Liver (tissue), 9 donors: ENCODE data around the gene TMEM263. TPM values are rescaled to one million over a fixed set of nuclear protein-coding genes. Genes with fewer than 3 reads are reported as not detected.

ENCODE experiments used
- DNase-seq: peaks from one replicate; pipeline ENCODE4 v3.0.0-alpha.2; 2017; ENCODE audit warnings: low spot score
- H3K27ac ChIP-seq, 2 donors: one replicate each; pipeline ENCODE4 v1.7.0; 2013; ENCODE audit warnings: inconsistent platforms in 2 of 2, low read length in 2 of 2, control low read depth in 1 of 2, low read depth in 1 of 2, mild to moderate bottlenecking in 1 of 2
- H3K27me3 ChIP-seq, 4 donors: one replicate each; pipeline versions ENCODE4 v1.6.1 to v1.7.0; 2013; ENCODE audit warnings: low read length in 3 of 4, inconsistent platforms in 1 of 4, mild to moderate bottlenecking in 1 of 4, moderate library complexity in 1 of 4; ENCODE audit not compliant: control insufficient read depth in 4 of 4, insufficient read depth in 4 of 4
- H3K36me3 ChIP-seq, 4 donors: one replicate each; pipeline versions ENCODE4 v1.6.1 to v1.7.0; 2013; ENCODE audit warnings: low read length in 3 of 4, mild to moderate bottlenecking in 3 of 4, low read depth in 1 of 4, moderate library complexity in 1 of 4; ENCODE audit not compliant: control insufficient read depth in 4 of 4, insufficient read depth in 3 of 4
- H3K4me1 ChIP-seq, 4 donors: one replicate each; pipeline versions ENCODE4 v1.6.1 to v1.7.0; 2013; ENCODE audit warnings: low read length in 3 of 4, mild to moderate bottlenecking in 3 of 4, moderate library complexity in 1 of 4; ENCODE audit not compliant: control insufficient read depth in 4 of 4, insufficient read depth in 4 of 4
- H3K4me3 ChIP-seq, 3 donors: one replicate each; pipeline versions ENCODE4 v1.6.1 to v1.7.0; 2013; ENCODE audit warnings: low read length in 3 of 3, control low read depth in 1 of 3, low read depth in 1 of 3, mild to moderate bottlenecking in 1 of 3
- H3K9ac ChIP-seq, 2 donors: one replicate each; pipeline ENCODE4 v1.7.0; 2013; ENCODE audit warnings: low read length in 2 of 2, mild to moderate bottlenecking in 2 of 2, moderate library complexity in 2 of 2, control low read depth in 1 of 2, low read depth in 1 of 2
- H3K9me3 ChIP-seq, 4 donors: one replicate each; pipeline versions ENCODE4 v1.6.1 to v1.7.0; 2013; ENCODE audit warnings: low read length in 3 of 4; ENCODE audit not compliant: control insufficient read depth in 4 of 4
- ATF3 ChIP-seq: IDR thresholded peaks from 2 replicates; pipeline ENCODE4 v1.6.1; 2016; ENCODE audit warnings: antibody characterized with exemption
- CTCF ChIP-seq: fragments of 150-350 bp; IDR thresholded peaks from 2 replicates; pipeline ENCODE4 v1.5.1; 2017; ENCODE audit warnings: improper control_type of control experiment, low read depth, low read length; ENCODE audit not compliant: missing input control
- EGR1 ChIP-seq, 2 donors: IDR thresholded peaks; 2 replicates each; pipeline ENCODE4 v1.6.1; 2016 to 2018; ENCODE audit warnings: antibody characterized with exemption in 2 of 2, low read depth in 2 of 2
- FOXA1 ChIP-seq: IDR thresholded peaks from 2 replicates; pipeline ENCODE4 v1.6.1; 2016; ENCODE audit warnings: antibody characterized with exemption
- HNF4A ChIP-seq, 2 donors: conservative IDR thresholded peaks; 2 replicates each; pipeline ENCODE4 v1.6.1; 2016; ENCODE audit warnings: antibody characterized with exemption in 2 of 2, mild to moderate bottlenecking in 2 of 2
- HNF4G ChIP-seq: IDR thresholded peaks from 2 replicates; pipeline ENCODE4 v1.6.1; 2016; ENCODE audit warnings: antibody characterized with exemption
- JUND ChIP-seq, 2 donors: IDR thresholded peaks; 2 replicates each; pipeline ENCODE4 v1.6.1; 2016; ENCODE audit warnings: antibody characterized with exemption in 2 of 2
- MAX ChIP-seq: IDR thresholded peaks from 2 replicates; pipeline ENCODE4 v1.6.1; 2016; ENCODE audit warnings: antibody characterized with exemption
- RAD21 ChIP-seq, 2 donors: IDR thresholded peaks; 2 replicates each; pipeline ENCODE4 v1.6.1; 2016; ENCODE audit warnings: antibody characterized with exemption in 2 of 2, mild to moderate bottlenecking in 2 of 2
- REST ChIP-seq: IDR thresholded peaks from 2 replicates; pipeline ENCODE4 v1.6.1; 2016; ENCODE audit warnings: antibody characterized with exemption, mild to moderate bottlenecking
- RXRA ChIP-seq, 2 donors: IDR thresholded peaks; 2 replicates each; pipeline ENCODE4 v1.6.1; 2017 to 2018; ENCODE audit warnings: antibody characterized with exemption in 2 of 2, mild to moderate bottlenecking in 1 of 2
- TAF1 ChIP-seq: conservative IDR thresholded peaks from 2 replicates; pipeline ENCODE4 v1.6.1; 2016; ENCODE audit warnings: antibody characterized with exemption, mild to moderate bottlenecking
- YY1 ChIP-seq: IDR thresholded peaks from 2 replicates; pipeline ENCODE4 v1.6.1; 2016; ENCODE audit warnings: antibody characterized with exemption, mild to moderate bottlenecking
- ZBTB33 ChIP-seq: IDR thresholded peaks from 2 replicates; pipeline ENCODE4 v1.6.1; 2016; ENCODE audit warnings: antibody characterized with exemption
- WGBS: extraction: QIAGEN DNeasy Blood & Tissue Kit; methylation state at CpG from one replicate; pipeline ENCODE4 v1.1.7; 2013; 5-methylcytosine and 5-hydroxymethylcytosine counted together
- polyA plus RNA-seq, 2 donors: library from polyadenylated mRNA; stranded (reverse) in 1 of 2; unstranded in 1 of 2; fragments of 200-250 nt in 1 of 2; fragments of >200 nt in 1 of 2; fragmentation: Nextera tagmentation in 1 of 2; extraction: Ambion mirVana in 1 of 2; gene quantifications; one replicate each; pipeline versions ENCODE4 v1.2.1 to v1.2.3, GENCODE V29; 2013 to 2015
- total RNA-seq, 2 donors: library from RNA; depleted of rRNA; stranded (reverse); fragments of >200 nt; gene quantifications; one replicate each; pipeline ENCODE4 v1.2.3, GENCODE V29; 2014
- donor health status: healthy.
- donor health status: healthy.
- donor health status: healthy.
- donor health status: healthy.
- donor health status: healthy.

Gene TMEM263
- total and polyA plus RNA-seq, 4 donors = 21.4 to 38.0 (median 21.9) TPM

GRCh38 chr12:106915635-106916026, 40.1 kb upstream of the TMEM263 start (continued):
- no peak for TF ChIP-seq RXRA (IDR thresholded peaks at IDR 0.05)
- no peak for TF ChIP-seq FOXA1
- TF ChIP-seq TAF1 = no peak
- no peak for TF ChIP-seq JUND (IDR thresholded peaks at IDR 0.05)

- Histone ChIP-seq H3K9ac (no peak overlapping the region), H3K9me3 (no peaks in the 10 kb centered on the region), H3K4me3 (no peak overlapping the region), H3K36me3 (no peaks in the 10 kb centered on the region), H3K4me1 (no peaks in the 10 kb centered on the region), H3K27ac (no peak overlapping the region), H3K27me3 (peaks cover 0 to 3% (median 0%) of the 10 kb centered on the region in 4 donors)
- no peak for TF ChIP-seq ZBTB33
- no peak for TF ChIP-seq YY1
- no peak for TF ChIP-seq EGR1 (IDR thresholded peaks at IDR 0.05; ENCODE audit: low read depth in 2 of 2)
- TF ChIP-seq MAX = no peak
- TF ChIP-seq RAD21 (IDR thresholded peaks at IDR 0.05) = no peak
- no peak for TF ChIP-seq HNF4A (conservative IDR thresholded peaks at IDR 0.05)
- no peak for TF ChIP-seq HNF4G
- no peak for TF ChIP-seq TAF1
- no peak for TF ChIP-seq CTCF
- TF ChIP-seq JUND (IDR thresholded peaks at IDR 0.05) = no peak
- TF ChIP-seq ATF3 = no peak
- no peak for TF ChIP-seq REST
- no peak for TF ChIP-seq FOXA1
- no peak for DNase-seq
- 65% methylated on average over 7 of the region's 7 CpGs for WGBS
Measured at GRCh38 chr12:106917503-106917902, 38.2 kb upstream of the TMEM263 start.
